HG03175 (cell line): ENCODE measurements around the gene HOXA13.

Experiments used
- ATAC-seq: cut with Tn5 transposase; IDR thresholded peaks from one replicate; pipeline ENCODE4 v1.9.1; 2021; ENCODE audit warnings: mild to moderate bottlenecking, moderate library complexity; ENCODE audit not compliant: unreplicated experiment

HOXA13 gene

GRCh38 chr7:27160546-27161213 lies 39.2 kb downstream of the HOXA13 start:
- ATAC-seq = peak; percentile 50

GRCh38 chr7:27160145-27160545 lies 39.7 kb downstream of the HOXA13 start:
- ATAC-seq = no peak

- ATAC-seq = no peak
Observed at GRCh38 chr7:27159266-27160144, 40.4 kb downstream of the HOXA13 start.

- no peak for ATAC-seq
Observed at GRCh38 chr7:27158436-27159265, 41.2 kb downstream of the HOXA13 start.

GRCh38 chr7:27157702-27158431 lies 42.0 kb downstream of the HOXA13 start:
- ATAC-seq = no peak

- ATAC-seq = no peak
Observed at GRCh38 chr7:27156916-27157701, 42.8 kb downstream of the HOXA13 start.

- ATAC-seq = no peak
Observed at GRCh38 chr7:27156508-27156898, 43.4 kb downstream of the HOXA13 start, which contains the start of gene HOXA7. Gene HOXA7 (minus strand): TSS chr7:27156675. CDS start chr7:27156545, 130 bp downstream.

- no peak for ATAC-seq
Observed at GRCh38 chr7:27155816-27156507, 43.9 kb downstream of the HOXA13 start.

- no peak for ATAC-seq
Observed at GRCh38 chr7:27154901-27155815, 44.7 kb downstream of the HOXA13 start.

- ATAC-seq = no peak
Observed at GRCh38 chr7:27154369-27154768, 45.5 kb downstream of the HOXA13 start.

GRCh38 chr7:27153526-27153925 lies 46.4 kb downstream of the HOXA13 start:
- ATAC-seq = no peak

GRCh38 chr7:27152816-27153442 lies 47.0 kb downstream of the HOXA13 start:
- no peak for ATAC-seq

GRCh38 chr7:27151931-27152815 lies 47.7 kb downstream of the HOXA13 start, which contains the start of gene HOXA3:
Gene HOXA3 (minus strand): TSS chr7:27152583. CDS start chr7:27110640, 41,943 bp downstream.
- no peak for ATAC-seq

- no peak for ATAC-seq
Observed at GRCh38 chr7:27151341-27151930, 48.5 kb downstream of the HOXA13 start.

GRCh38 chr7:27150568-27151340 lies 49.1 kb downstream of the HOXA13 start:
- ATAC-seq = peak; percentile 91
